Mucosa of stomach (tissue), 1 donor: Measurements from ENCODE around the gene PRC1.
"Not testable (repeated sequence)": the region's sequence is repeated elsewhere in the genome, so short reads cannot be mapped to it uniquely, and the experiment has no call there.

Experiments used
- H3K27me3 ChIP-seq: one replicate; pipeline ENCODE4 v1.7.0; 2013; ENCODE audit warnings: mild to moderate bottlenecking, low read length; ENCODE audit not compliant: control insufficient read depth, insufficient read depth
- H3K36me3 ChIP-seq: one replicate; pipeline ENCODE4 v1.7.0; 2013; ENCODE audit warnings: low read length; ENCODE audit not compliant: control insufficient read depth, insufficient read depth
- H3K4me1 ChIP-seq: one replicate; pipeline ENCODE4 v1.7.0; 2013; ENCODE audit warnings: mild to moderate bottlenecking, low read length; ENCODE audit not compliant: control insufficient read depth, insufficient read depth
- H3K4me3 ChIP-seq: one replicate; pipeline ENCODE4 v1.7.0; 2013; ENCODE audit warnings: low read length
- H3K9ac ChIP-seq: one replicate; pipeline ENCODE4 v1.7.0; 2013; ENCODE audit warnings: mild to moderate bottlenecking, low read length, moderate library complexity
- H3K9me3 ChIP-seq: one replicate; pipeline ENCODE4 v1.7.0; 2013; ENCODE audit warnings: mild to moderate bottlenecking, low read length, moderate library complexity; ENCODE audit not compliant: control insufficient read depth
- donor health status: Pancreatic carcinoma.

The PRC1 gene

DNA sequence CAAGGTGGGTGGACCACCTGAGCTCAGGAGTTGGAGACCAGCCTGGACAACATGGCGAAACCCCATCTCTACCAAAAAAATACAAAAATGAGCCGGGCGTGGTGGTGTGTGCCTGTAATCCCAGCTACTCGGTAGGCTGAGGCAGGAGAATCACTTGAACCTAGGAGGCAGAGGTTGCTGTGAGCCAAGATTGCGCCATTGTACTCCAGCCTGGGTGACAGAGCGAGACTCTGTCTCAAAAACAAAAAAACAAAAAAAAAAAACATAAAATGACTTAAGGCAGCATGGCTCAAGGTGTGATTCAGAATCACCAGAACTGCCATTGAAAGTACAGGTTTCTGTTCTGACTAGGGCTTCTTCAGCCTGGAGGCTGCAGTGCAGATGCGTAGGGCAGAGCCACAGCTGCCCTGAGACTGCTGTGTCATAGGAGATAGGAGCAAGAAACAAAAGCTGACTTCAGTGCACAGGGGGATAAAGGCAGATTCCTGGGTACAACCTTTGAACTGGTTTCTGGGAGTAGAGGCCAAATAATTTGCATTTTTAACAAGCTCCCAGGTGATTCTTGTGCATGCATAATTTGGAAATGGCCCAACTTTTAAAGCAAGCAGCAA lies 71.5 kb downstream of the PRC1 start:
- H3K9ac ChIP-seq, H3K27me3 ChIP-seq, H3K9me3 ChIP-seq, H3K4me3 ChIP-seq, H3K4me1 ChIP-seq, H3K36me3 ChIP-seq: not testable (repeated sequence)

DNA sequence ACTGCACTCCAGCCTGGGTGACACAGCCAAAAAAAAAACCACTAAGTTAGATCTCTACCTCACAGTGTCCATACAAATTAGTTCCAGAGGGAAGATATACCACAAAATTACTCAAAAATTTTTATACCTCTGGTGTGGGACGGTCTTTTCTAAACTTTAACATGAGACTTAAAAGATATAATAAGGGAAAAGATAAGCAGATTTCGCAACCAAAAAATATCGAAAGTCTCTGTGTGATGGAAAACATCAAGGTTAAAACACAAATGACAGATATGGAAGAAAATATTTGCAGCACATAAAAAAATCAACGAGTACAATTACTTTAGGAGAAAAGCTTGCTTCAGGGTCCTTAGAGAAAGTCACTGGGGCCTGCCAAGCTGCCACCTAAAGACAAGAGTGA lies 72.4 kb downstream of the PRC1 start:
- Histone ChIP-seq H3K4me3 (no peak overlapping the region), H3K4me1 (no peaks in the 10 kb centered on the region), H3K36me3 (peaks cover 7% of the 10 kb centered on the region), H3K9me3 (no peaks in the 10 kb centered on the region), H3K27me3 (no peaks in the 10 kb centered on the region), H3K9ac (no peak overlapping the region)

DNA sequence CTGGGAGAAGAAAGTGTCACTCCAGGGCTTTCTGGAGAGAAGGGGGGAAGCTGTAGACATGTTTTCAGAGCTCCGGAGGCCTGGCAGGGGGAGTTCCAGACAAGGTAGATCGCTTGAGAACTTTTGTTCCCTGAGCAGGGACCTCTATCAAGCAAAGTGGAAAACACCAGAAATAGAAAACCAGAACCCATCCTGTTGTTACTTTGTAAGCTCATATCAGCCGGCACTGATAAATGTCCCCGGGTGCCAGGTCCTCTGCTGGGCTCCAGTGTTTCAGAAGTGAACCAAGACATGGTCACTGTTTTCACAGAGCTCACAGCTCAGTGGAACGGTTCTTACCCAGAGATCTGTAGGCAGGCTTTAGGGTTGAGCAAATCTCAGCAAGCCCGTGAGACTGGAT lies 75.5 kb downstream of the PRC1 start:
- H3K9me3 ChIP-seq = no peaks in the 10 kb centered on the region
- no peak overlapping the region for H3K9ac ChIP-seq
- no peaks in the 10 kb centered on the region for H3K4me1 ChIP-seq
- H3K27me3 ChIP-seq = no peaks in the 10 kb centered on the region
- H3K36me3 ChIP-seq = peaks cover 7% of the 10 kb centered on the region
- H3K4me3 ChIP-seq = no peak overlapping the region

DNA sequence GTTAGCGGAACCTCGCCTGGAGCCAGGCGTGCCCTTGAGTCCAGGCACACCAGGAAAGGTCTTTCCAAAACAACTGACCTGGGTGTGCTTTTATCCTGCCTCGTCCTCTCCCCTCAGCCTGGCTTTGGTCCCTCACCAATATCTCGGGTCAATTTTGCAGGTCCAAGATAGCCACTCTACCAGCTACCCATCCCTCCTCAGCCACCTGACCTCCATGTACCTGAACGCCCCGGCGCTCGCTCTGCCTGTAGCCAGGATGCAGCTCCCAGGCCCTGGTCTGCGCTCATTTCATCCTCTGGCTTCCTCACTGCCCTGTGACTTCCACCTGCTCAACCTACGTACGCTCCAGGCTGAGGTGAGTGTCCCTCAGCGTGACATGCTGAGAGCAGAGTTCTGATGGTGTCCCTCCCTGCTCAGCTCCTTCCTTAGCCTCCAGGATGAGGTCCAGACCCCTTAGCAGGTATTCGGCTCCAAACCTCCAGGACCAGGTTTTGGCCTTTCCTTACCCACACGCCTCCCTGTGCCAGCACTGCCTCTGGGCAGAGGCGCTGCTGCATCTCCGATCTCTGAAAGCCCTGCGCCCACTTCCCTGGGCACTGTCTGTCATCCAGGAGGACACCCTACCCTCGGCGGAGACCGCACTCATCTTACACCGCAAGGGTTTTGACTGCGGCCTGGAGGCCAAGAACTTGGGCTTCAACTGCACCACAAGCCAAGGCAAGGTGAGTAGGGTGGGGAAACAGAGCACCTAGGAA lies 76.1 kb downstream of the PRC1 start:
- Histone ChIP-seq H3K27me3 (no peaks in the 10 kb centered on the region), H3K9me3 (no peaks in the 10 kb centered on the region), H3K9ac (no peak overlapping the region), H3K36me3 (peaks cover 7% of the 10 kb centered on the region), H3K4me3 (no peak overlapping the region), H3K4me1 (no peaks in the 10 kb centered on the region)

DNA sequence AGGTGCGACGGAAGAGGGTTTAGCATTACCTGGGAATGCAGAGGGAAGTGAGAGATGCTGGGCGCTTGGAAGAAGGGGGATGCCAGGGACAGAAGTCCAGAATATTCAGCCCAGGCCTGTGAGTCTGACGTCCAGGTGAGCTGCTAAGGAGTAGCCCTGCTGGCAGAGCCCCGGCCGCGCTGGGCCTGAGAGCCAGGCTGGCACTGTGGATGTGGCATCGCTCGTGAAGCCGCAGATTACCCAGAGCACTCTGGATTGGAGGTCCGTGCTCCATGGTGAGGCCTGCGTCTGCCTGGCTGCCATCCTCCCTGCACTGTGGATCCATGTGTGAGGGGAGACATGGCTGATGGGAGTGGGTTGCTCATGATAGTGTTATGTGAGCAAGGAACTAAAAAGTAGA lies 76.8 kb downstream of the PRC1 start:
- Histone ChIP-seq H3K4me3 (no peak overlapping the region), H3K4me1 (no peaks in the 10 kb centered on the region), H3K9ac (no peak overlapping the region), H3K9me3 (no peaks in the 10 kb centered on the region), H3K36me3 (peaks cover 12% of the 10 kb centered on the region), H3K27me3 (no peaks in the 10 kb centered on the region)

DNA sequence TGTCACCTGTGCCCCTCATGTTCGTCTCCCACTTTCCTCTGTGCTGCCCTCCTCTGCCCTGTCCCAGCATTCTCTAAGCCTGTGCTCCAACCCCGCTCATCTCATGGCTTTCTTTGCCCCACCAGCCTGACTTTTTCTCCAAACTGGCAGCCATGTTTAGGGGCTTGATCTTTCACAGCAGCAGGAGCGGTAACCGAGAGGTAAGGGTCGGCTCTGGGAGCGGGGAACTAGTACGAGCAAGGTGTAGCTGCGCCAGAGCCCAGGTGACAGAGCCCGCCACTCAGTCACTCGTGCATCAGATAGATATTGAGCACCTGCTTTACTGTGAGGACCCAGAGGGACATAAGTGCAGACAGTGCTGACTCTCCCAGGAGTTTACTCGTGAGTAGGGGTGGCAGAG lies 77.9 kb downstream of the PRC1 start:
- H3K9me3 ChIP-seq = no peaks in the 10 kb centered on the region
- peaks cover 22% of the 10 kb centered on the region for H3K36me3 ChIP-seq
- no peak overlapping the region for H3K9ac ChIP-seq
- no peaks in the 10 kb centered on the region for H3K27me3 ChIP-seq
- no peaks in the 10 kb centered on the region for H3K4me1 ChIP-seq
- H3K4me3 ChIP-seq = no peak overlapping the region
